Stimulated activated CD4-positive, alpha-beta T cell treated with anti-CD3 and anti-CD28 coated beads, Interleukin-1b, Interleukin-23, amount 100 ng/mL, for 4 hours (primary cell): ENCODE measurements around the gene HSPBAP1.

Experiments used
- DNase-seq, 2 donors: peaks; one replicate each; pipeline ENCODE4 v3.0.0-alpha.2; 2020; ENCODE audit warnings: low read depth in 2 of 2

Gene HSPBAP1, protein sequence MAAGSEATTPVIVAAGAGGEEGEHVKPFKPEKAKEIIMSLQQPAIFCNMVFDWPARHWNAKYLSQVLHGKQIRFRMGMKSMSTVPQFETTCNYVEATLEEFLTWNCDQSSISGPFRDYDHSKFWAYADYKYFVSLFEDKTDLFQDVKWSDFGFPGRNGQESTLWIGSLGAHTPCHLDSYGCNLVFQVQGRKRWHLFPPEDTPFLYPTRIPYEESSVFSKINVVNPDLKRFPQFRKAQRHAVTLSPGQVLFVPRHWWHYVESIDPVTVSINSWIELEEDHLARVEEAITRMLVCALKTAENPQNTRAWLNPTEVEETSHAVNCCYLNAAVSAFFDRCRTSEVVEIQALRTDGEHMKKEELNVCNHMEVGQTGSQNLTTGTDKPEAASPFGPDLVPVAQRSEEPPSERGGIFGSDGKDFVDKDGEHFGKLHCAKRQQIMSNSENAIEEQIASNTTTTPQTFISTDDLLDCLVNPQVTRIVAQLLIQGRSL

DNA sequence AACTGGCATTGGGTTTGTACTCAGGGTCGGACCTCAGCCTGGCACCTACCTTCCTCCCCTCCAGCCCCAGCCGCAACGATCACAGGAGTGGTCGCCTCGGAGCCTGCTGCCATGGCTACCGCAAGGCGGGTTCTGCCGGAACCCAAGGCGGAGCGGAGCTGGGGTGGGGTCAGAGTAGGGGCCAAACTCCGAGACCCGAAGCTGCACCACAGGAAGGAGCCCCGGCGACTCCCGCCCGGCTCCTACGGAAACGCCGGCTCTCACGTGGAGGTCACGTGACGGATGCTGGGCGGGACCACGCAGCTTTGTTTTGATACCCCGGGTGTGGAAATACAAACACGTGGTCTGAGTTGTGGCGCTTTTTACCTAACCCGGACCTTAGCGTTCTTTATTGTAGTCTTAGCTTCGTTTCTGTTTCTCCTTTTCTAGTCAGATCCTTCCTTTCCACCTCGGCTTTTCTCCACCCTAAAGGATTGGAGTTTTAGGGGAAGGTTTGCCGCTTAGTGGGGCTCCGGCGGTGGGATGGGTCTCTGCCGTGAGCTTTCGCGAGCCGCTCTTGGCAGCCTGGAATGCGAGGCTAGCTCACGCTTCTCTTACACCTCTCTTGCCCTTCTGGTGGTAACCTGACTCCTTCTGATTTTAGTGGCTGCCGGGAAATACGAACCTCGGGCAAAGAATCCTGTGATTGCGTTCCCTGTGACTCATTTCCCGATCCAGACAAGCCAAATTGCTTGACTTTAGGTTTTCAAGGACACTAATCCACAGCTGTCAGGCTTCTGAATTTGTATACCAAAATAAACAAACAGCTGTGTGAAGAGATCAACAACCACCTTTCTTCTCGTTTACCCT lies at the start of gene HSPBAP1:
TSS of gene HSPBAP1 (minus strand) at position 264 of the 849 bp plus-strand sequence. CDS start at position 113, 151 bp downstream.
- peak; percentile 77 to 83 for DNase-seq

DNA sequence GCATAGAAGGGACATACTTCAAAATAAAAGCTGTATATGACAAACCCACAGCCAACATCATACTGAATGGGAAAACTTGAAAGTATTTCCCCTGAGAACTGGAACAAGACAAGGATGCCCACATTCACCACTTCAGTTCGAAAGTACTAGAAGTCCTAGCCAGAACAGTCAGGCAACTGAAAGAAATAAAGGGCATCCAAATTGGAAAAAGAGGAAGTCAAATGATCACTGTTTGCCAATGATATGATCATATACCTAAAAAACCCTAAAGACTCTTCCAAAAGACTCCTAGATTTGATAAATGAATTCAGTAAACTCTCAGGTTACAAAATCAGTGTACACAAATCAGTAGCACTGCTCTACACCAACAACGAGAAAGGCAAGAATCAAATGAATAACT lies 42.0 kb upstream of the HSPBAP1 start:
- no peak for DNase-seq

DNA sequence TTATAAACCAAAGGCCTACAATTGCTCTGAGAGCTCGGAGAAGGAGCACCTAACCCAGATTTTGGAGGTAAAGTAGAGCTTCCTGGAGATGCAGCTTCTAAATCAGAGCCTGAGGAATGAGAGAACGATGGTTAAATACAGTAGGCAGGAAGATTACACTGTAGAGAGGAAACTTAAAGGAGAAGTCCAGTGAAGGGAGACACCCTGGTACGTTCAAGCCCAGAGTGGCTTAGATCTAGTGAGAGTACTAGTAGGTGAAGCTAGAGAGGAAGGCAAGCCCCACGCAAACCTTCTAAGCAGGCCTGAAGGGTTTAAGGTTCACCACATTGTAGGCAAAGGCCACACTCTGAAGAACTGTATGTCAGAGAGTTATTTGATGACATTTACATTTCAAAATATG lies 34.6 kb upstream of the HSPBAP1 start:
- no peak for DNase-seq

DNA sequence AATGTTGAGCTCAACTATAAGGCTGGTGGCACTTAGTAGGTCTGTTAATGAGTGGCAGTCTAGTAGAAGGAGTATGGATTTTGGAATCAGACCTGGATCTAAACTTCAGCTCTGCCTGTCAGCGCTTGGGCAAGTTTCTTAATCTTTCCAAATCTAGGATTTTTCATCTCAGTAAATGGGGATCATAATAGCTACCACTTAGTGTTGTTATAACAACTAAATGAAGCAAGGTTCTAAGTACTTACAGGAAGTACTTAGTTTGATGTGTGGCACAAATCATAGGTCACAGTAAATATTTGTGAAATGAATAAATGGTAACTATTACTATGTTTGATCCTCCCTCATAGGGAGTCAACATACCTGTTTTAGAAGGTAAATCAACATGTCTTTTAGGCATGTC lies 32.6 kb upstream of the HSPBAP1 start:
- no peak for DNase-seq

DNA sequence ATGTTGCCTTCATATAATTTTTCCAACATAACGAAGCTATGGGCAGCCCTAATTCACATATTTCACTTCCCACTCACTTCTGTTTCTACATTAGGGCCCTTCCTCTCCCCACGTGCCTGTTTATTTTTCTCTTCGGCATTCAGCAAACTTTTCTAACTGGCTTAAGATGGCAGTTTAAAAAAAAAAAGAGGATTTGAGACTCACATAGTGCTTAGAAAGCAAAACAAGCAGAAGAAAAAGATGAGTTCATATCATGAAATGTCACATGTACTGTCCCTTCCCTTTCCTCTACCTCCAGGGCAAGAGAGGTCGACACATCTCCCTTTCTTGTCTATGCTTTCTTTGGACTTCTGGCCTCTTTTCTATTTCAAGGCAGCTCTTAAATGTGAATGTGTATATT lies 31.8 kb upstream of the HSPBAP1 start:
- no peak for DNase-seq

DNA sequence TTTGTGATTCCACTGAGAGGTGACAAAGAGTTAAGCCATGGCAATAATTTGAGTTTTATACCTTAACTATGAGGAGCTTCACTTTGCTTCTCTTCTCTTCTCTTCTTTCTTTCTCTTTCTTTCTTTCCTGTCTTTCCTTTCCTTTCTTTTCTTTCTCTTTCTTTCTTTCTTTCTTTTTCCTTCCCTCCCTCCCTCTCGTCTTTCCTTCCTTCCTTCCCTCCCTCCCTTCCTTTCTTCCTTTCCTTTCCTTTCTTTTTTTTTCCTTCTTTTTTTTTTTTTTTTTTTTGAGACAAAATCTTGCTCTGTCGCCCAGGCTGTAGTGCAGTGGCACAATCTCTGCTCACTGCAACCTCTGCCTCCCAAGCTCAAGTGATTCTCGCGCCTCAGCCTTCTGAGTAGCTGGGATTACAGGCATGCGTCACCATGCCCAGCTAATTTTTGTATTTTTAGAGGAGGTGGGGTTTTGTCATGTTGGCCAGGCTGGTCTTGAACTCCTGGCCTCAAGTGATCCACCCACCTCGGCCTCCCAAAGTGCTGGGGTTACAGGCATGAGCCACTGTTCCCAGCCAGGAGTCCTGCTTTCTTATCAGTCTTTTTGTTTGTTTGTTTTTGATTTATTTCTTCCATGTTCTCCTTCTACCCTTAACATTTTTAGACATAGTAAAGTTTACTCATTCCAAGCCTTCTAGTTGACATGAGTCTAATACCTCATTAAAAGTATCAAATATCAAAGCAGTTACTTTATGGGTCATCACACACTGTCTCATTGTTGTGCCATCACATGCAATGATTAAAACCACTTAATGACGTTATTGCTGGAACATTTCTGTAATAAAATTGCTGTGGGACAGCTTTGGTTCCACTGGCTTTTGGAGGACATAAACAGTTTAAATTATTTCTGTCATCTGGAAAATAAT lies 31.1 kb upstream of the HSPBAP1 start:
- DNase-seq: no peak

DNA sequence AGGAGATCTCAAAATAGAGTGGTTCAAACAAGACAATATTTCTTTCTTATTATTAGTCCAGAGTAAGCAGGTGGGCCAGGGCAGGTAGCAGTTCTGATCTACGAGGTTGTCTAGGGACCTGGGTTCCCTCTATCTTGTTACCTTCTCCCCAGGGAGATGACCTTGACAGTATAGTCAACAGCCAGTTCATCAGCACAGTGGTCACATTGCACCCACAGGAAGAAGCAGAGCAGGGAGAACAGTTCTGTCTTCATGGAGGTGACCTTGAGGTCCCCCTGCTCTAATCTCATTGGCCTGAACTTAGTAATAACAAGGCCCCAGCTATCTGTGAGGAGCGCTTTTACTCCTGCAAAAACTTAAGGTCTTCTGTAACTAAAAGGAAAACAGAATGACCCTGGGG lies 23.0 kb upstream of the HSPBAP1 start:
- no peak for DNase-seq

DNA sequence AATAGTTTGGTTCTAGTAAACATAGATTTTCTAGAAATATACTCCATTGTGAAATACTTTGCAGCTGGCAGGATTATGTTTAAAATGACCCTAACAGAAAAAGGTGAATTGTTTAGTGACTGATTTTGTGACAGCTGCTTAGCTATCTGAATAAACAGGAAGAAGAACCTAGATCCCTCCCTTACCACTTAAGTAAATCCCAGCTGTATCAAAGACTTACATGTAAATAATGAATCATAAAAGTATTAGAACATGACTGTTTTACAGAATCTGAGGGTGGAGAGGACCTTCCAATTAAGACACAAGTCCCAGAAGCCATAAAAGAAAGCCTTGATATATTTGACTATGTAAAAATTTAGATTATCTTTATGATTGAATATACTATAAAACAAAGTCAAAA lies 17.1 kb upstream of the HSPBAP1 start:
- no peak for DNase-seq

DNA sequence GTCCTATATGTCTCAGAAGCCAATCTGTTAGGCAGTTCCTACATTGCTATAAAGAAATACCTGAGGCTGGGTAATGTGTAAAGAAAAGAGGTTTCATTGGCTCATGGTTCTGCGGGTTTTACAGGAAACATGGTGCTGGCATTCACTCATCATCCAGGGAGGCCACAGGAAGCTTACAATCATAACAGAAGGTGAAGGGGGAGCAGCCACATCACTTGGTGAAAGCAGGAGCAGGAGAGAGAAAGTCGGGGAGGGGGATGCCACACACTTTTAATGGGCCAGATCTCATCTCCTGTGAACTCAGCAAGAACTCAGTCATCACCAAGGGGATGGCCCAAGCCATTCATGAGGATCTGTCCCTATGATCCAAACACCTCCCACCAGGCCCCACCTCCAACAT lies 10.3 kb upstream of the HSPBAP1 start:
- DNase-seq: no peak

DNA sequence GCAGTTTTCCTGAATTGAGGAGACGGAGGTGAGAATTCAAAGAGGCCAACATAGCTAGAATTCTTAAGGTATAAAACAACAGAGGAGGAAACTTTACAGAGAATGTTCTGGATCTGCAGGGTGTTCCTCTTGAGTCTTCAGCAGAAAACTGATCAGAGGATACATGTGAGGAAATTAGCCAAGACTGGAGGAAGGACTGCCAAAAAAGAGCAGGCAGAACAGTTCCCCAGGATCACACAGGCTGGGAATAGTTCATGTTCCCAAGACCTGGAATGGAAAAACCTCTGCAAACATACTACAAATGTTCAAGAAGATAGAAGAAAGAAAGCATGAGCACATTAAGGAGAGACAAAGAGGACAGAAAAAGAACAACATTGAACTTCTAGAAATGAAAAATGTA lies 8.7 kb upstream of the HSPBAP1 start:
- no peak for DNase-seq

DNA sequence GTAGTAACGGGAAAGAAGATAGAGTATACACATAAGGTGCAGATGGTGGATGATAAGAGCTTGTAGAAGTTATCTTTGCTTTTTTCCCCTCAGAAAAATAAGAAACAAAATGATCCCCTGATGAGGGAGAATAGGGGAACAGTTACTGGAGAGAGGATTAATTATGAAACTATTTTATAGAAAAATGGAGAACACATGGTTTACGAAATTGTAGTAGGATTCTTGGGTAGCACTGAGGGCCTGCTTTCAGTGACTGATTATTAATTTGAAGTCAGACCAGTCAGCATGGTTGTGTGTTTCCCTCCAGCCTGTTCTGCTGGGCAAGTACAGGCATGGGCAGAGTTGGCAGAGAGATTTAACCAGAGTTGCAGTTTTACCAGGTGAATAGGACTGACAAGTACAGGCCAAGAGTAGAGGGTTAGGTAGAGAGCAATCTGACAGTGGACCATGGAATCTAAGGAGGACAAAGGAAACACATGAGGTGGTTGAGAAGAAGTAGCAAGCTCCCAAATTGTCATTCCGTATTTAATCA lies 7.1 kb upstream of the HSPBAP1 start:
- no peak for DNase-seq

DNA sequence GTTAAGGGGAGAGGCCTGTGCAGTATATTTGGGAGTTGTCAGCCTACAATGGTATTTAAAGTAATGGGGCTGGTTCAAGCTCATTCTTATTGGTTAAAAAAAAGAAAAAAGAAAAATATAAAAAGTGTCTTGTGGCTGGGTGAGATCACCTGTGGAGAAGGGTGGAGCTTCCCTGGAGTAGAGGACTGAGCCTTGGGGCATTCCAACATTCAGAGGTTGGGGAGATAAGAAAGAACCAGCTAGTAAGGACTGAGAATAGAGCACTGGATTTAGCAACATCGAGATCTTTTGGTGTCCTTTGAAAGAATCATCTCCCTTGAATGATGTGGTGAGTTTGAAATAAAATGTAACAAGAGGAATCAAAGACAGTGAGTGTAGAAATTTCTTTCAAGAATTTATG lies 6.4 kb upstream of the HSPBAP1 start:
- no peak for DNase-seq

DNA sequence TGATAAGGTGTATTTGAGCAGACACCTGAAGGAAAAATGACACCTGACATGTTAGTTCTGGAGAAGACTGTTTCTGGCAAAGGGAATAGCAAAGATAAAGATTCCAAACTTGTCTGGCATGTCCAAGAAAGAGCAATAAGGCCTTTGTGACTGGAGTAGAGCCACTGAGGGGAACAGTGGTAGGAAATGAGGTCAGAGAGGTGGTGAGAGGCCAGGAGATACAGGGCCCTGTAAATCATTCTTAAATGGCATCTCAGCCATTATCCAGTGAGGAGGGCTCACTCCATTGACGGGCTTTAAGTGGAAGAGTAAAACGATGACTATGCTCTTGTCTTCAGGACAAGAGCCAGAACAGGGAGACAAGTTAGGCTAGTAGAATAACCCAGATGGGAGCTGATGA lies 5.7 kb upstream of the HSPBAP1 start:
- DNase-seq: no peak

DNA sequence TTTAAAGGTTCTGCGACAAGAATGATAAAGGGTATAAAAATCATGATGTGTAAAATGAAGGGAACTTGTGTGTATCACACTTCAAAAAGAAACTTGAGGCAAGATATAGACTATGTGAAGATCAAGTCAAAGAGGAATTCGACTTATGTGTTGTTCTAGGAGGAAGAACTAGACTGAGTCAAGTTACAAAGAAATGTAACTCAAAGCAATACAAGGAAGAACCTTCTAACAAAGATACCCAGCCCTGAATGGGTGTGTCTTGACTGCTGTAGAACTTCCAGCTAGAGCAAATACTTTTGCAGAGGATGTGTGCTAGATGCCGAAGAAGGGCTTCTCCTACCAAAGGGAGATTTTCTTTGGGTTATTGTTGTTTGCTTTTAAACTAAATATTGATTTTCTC lies 3.7 kb upstream of the HSPBAP1 start:
- no peak for DNase-seq

DNA sequence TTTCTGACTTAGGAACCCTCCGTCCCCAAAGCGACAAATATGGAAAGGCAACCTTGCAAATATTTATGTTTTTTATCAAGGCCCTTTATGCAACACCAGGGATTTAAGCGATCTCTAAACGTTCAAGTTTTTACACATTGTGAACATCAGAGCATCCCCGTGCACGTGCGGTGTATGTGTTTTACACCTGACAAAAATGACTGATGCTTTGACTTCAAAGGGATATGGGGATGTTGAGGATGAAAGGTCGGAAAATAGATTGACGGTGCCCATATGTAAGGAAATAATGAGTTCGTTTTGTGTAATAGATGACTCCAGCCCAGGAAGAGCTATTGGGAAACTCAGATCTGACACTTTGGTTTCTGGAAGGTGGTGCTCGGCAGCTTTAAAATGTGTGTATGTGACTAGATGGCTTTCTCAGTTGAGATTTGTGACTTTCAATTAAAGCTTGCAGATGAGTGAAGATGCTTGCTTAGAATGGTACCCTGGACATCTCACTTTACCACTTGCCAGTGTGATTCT lies 2.1 kb upstream of the HSPBAP1 start:
- no peak for DNase-seq

DNA sequence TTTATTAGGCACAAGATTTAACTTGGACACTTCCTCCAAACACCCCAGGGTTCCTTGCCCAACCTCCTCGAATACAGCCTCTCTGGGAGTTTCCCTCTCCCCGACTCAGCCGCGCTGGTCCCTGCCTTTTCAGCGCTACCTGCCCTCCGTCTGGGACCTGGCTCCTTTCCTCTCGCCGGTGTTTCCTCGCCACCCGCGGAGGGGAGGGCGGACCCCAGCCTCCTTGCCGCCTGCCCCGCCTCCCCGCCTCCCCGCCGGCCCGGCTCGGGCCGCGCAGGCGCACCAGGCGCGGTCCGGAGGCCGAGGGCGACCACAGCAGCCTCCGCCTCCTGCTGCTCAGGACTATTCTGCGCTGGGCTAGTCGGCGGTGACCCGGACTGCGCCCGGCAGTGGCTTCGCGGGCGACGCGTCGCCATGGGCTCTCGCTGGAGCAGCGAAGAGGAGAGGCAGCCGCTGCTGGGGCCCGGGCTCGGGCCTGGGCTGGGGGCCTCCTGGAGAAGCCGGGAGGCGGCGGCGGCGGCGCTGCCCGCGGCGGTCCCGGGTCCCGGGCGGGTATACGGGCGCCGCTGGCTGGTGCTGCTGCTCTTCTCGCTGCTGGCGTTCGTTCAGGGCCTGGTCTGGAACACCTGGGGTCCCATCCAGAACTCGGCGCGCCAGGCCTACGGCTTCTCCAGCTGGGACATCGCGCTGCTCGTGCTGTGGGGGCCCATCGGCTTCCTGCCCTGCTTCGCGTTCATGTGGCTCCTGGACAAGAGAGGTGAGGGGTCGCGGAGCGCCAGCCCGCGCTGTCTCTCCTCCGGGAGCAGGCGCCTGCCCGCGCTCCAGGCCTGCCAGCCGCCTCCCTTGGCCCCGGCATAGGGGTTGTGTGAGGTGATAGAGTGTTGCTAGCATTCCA lies 1.4 kb upstream of the HSPBAP1 start, which contains the start of gene SLC49A4:
TSS of gene SLC49A4 (plus strand) at position 291 of the 895 bp plus-strand sequence. CDS start at position 415, 124 bp downstream.
- DNase-seq: peak; percentile 33 to 63

DNA sequence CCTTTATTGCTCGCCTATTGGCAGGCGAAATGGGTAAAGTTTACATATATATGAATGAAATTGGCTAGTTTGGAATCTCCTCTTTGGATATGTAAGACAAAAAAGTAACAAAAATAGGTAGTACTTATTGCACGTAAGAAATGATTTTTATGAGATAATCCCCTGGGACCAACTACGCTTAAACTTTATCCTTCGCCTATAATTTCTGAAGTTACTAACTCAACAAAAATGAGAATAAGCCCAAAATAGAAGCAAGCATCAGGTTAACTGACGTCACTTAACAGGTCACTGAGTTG lies 800 bp upstream of the HSPBAP1 start:
- no peak for DNase-seq

DNA sequence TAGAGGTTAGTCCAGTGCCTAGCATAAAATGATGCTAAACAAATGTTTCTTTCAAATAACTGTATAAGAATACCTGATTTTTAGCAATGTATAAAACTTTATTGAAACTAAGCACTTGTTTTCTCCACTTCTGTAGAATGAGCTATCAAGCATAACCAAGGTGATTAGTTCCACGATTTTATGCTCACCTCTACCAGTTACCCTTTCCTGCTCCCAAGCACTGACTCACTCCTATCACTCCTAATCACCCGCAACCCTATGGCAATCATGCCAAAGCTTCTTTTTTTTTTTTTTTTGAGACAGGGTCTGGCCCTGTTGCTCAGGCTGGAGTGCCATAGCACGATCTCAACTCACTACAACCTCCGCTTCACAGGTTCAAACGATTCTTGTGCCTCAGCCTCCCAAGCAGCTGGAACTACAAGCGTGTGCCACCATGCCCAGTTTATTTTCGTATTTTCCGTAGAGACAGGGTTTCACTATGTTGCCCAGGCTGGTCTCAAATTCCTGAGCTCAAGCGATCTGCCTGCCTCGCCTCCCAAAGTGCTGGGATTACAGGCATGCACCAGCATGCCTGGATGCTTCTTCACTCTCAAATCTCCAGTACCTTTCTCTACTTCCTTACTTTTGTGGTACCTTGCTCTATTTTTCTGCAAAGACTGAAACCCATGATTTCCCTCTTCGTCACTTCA lies 3.9 kb downstream of the HSPBAP1 start:
- no peak for DNase-seq

DNA sequence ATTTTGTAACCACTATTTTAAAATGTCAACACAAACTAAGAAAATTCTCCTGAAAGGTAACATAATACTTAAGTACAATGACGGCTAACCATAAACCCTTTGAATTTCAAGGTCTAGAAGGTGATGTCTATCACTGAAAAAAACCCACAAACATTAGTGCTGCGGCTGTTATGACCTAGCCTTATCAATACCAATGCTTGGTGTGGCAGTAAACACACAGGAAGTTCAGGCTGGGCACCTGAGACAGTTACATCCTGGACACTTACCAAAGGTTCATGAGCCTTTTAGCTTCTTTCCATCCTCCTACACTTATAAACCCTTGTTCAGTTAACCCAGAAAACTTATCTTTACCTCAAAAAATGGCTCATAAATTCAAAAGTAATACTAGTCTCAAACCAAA lies 5.8 kb downstream of the HSPBAP1 start:
- DNase-seq: no peak

DNA sequence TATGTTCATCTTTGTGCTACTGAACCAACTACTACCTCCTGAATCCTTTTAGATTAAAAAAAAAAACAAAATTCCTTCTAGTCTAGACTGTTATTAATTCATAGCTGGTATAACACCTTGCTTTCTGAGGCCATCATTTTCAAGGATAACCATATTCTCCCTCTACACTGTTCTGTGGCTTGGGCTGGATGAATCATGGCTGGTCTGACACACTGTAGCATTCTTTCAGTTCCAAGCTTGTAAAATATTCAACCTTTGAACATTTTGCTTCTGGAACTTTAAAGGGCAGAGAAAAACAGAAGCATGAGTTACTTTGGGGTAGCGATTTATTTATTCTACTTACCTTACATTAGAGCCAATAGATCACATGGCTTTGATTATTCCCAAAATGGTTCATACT lies 7.6 kb downstream of the HSPBAP1 start:
- DNase-seq: no peak
